ENCODE measurements around the gene KCNJ10.

Gene KCNJ10

DNA sequence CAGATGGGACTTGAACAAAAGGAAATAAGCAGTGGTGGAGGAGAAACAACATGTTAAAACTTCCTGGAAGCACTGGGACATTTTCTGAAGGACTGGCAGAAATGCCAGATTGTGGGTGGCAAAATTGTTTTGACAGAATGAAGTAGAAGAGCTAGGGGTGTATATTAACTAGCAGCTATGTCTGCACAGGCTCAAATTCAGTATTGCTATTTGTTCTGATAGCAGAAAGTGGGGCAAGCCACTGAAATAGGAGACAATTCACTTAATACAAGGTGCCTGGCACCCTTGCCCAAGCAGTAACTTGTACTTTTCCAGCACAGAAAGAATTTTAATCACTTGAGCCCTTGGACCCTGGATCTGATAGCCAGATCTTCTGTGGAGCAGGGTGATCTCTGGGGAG is 26.4 kb downstream of the KCNJ10 start:
- Histone ChIP-seq H3K36me3 (ENCODE audit: insufficient read depth, low read length) (no peaks in the 10 kb centered on the region), H3K9me2 (ENCODE audit: low read depth, low read length) (no peaks in the 10 kb centered on the region), H3K27me3 (ENCODE audit: insufficient read depth, low read length) (no peaks in the 10 kb centered on the region), H3F3A (ENCODE audit: insufficient read depth, low read length) (no peaks in the 10 kb centered on the region), H3K27ac (ENCODE audit: low read depth, low read length, poor library complexity, severe bottlenecking) (no peak overlapping the region), H4K20me1 (ENCODE audit: insufficient read depth, low read length) (no peaks in the 10 kb centered on the region), H3K4me1 (ENCODE audit: insufficient read depth, low read length, severe bottlenecking) (peaks cover 8% of the 10 kb centered on the region), H2AFZ (ENCODE audit: low read length) (no peak overlapping the region), H3K4me2 (ENCODE audit: low read length) (no peak overlapping the region), H3K9ac (ENCODE audit: low read length) (no peak overlapping the region), H3K79me2 (ENCODE audit: insufficient read depth, low read length) (no peaks in the 10 kb centered on the region), H3K9me3 (ENCODE audit: low read length) (no peaks in the 10 kb centered on the region), H3K4me3 (ENCODE audit: low read depth, low read length, poor library complexity, severe bottlenecking) (no peak overlapping the region)
- TF ChIP-seq, protein P1, sequence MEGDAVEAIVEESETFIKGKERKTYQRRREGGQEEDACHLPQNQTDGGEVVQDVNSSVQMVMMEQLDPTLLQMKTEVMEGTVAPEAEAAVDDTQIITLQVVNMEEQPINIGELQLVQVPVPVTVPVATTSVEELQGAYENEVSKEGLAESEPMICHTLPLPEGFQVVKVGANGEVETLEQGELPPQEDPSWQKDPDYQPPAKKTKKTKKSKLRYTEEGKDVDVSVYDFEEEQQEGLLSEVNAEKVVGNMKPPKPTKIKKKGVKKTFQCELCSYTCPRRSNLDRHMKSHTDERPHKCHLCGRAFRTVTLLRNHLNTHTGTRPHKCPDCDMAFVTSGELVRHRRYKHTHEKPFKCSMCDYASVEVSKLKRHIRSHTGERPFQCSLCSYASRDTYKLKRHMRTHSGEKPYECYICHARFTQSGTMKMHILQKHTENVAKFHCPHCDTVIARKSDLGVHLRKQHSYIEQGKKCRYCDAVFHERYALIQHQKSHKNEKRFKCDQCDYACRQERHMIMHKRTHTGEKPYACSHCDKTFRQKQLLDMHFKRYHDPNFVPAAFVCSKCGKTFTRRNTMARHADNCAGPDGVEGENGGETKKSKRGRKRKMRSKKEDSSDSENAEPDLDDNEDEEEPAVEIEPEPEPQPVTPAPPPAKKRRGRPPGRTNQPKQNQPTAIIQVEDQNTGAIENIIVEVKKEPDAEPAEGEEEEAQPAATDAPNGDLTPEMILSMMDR (IDR thresholded peaks at IDR 0.05; ENCODE audit: low read length) = no peak
- no peak for TF ChIP-seq EZH2 (IDR thresholded peaks at IDR 0.05; ENCODE audit: borderline replicate concordance, low read length)

DNA sequence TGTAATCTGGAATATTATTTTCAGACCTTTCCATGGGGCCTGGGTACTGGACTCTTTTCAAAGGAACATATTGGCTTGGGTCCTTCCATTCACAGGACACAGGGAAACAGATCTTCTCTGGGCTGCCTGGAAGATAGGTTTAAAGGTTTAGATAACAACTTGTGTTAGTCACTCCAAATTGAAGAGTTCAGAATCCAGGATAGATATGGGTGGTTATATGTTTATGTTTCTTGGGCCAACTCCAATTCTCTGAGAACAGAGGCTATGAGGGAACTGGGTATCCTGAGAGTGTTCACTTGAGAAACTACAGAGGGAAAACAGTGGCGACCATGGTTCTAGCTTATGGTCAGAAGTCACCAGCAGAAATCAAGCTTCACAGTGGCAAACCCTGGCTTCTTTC is 29.5 kb downstream of the KCNJ10 start:
- Histone ChIP-seq H3K27ac (ENCODE audit: low read depth, low read length, poor library complexity, severe bottlenecking) (no peak overlapping the region), H3K27me3 (ENCODE audit: insufficient read depth, low read length) (no peaks in the 10 kb centered on the region), H4K20me1 (ENCODE audit: insufficient read depth, low read length) (no peaks in the 10 kb centered on the region), H3K9me3 (ENCODE audit: low read length) (no peaks in the 10 kb centered on the region), H3F3A (ENCODE audit: insufficient read depth, low read length) (no peaks in the 10 kb centered on the region), H3K79me2 (ENCODE audit: insufficient read depth, low read length) (no peaks in the 10 kb centered on the region), H3K4me2 (ENCODE audit: low read length) (no peak overlapping the region), H3K9ac (ENCODE audit: low read length) (no peak overlapping the region), H3K4me1 (ENCODE audit: insufficient read depth, low read length, severe bottlenecking) (no peaks in the 10 kb centered on the region), H3K9me2 (ENCODE audit: low read depth, low read length) (no peaks in the 10 kb centered on the region), H3K4me3 (ENCODE audit: low read depth, low read length, poor library complexity, severe bottlenecking) (no peak overlapping the region), H2AFZ (ENCODE audit: low read length) (no peak overlapping the region), H3K36me3 (ENCODE audit: insufficient read depth, low read length) (no peaks in the 10 kb centered on the region)
- TF ChIP-seq, protein P1 (IDR thresholded peaks at IDR 0.05; ENCODE audit: low read length) = no peak
- no peak for TF ChIP-seq EZH2 (IDR thresholded peaks at IDR 0.05; ENCODE audit: borderline replicate concordance, low read length)

DNA sequence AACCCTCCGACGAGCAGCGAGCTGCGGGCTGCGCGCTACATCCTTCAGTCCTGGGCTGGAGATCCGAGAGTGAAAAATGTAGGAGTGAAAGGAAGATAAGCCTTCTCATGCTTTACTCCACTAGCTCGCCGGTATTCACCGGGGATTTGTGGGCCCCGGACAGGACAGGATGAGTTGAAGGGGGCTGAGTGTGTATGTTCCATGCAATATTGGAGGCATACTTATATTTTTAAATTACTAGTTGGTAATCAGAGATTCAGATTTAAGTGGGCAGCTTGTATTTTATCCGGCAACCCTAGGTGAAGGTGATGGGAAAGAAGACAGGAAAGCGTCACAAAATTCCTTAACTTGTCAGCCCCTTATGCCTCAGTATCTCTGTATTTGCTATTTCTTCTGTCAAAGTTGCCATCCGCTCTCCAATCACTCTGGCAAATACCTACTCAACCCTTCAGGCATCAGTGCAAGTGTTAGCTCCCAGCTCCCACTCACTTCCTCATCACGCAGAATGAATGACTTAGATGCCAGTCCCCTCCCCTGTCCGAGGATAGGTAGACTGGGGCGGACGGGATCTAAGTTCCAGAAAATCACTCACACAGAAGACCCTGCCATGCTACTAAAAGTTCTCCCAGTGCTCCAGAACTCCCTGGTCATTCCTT is 37.7 kb downstream of the KCNJ10 start:
- Histone ChIP-seq H3K79me2 (ENCODE audit: insufficient read depth, low read length) (no peaks in the 10 kb centered on the region), H2AFZ (ENCODE audit: low read length) (peak overlapping the region; percentile 56), H3F3A (ENCODE audit: insufficient read depth, low read length) (no peaks in the 10 kb centered on the region), H3K4me2 (ENCODE audit: low read length) (peak overlapping the region; percentile 73), H3K27ac (ENCODE audit: low read depth, low read length, poor library complexity, severe bottlenecking) (no peak overlapping the region), H3K4me3 (ENCODE audit: low read depth, low read length, poor library complexity, severe bottlenecking) (peak overlapping the region; percentile 74), H3K27me3 (ENCODE audit: insufficient read depth, low read length) (no peaks in the 10 kb centered on the region), H3K36me3 (ENCODE audit: insufficient read depth, low read length) (peaks cover 4% of the 10 kb centered on the region; the same call in 1 of the 2 replicates), H3K4me1 (ENCODE audit: insufficient read depth, low read length, severe bottlenecking) (peaks cover 29% of the 10 kb centered on the region), H3K9me2 (ENCODE audit: low read depth, low read length) (no peaks in the 10 kb centered on the region), H4K20me1 (ENCODE audit: insufficient read depth, low read length) (no peaks in the 10 kb centered on the region), H3K9me3 (ENCODE audit: low read length) (no peaks in the 10 kb centered on the region), H3K9ac (ENCODE audit: low read length) (peak overlapping the region; percentile 67)
- no peak for TF ChIP-seq EZH2 (IDR thresholded peaks at IDR 0.05; ENCODE audit: borderline replicate concordance, low read length)
- TF ChIP-seq, protein P1 (IDR thresholded peaks at IDR 0.05; ENCODE audit: low read length) = no peak
